HepG2 (cell line): ENCODE results near the gene RGP1. TPM values are rescaled to one million over a fixed set of nuclear protein-coding genes. Genes with fewer than 3 reads are reported as not detected.

Source experiments
- ATAC-seq: fragments of 200-7000 bp; cut with Tn5 transposase; 3 replicates; pipeline ENCODE4 v1.9.1; 2020; ENCODE audit warnings: mild to moderate bottlenecking, moderate library complexity
- BruUV-seq: library from RNA; stranded (reverse); fragments of 400-500 nt; replicated peaks from 2 replicates; lab custom pipeline; 2021; lab: Mats Ljungman, UMichigan
- CTCF ChIA-PET: fragments of 300-600 bp; formaldehyde crosslinking; extraction: SDS; loops from one replicate; lab custom pipeline; 2021; ENCODE audit warnings: low total read pairs, inconsistent platforms, low intra/inter-chr PET ratio; lab: Yijun Ruan, JAX
- POLR2A ChIA-PET: fragments of 350-600 bp; sonication (Branson Sonifier 250); formaldehyde crosslinking; loops from one replicate; lab custom pipeline; 2020; ENCODE audit warnings: antibody characterized with exemption, inconsistent platforms; lab: Yijun Ruan, JAX
- DNase-seq: peaks from one replicate; pipeline ENCODE4 v3.0.0-alpha.2; 2015; ENCODE audit warnings: low spot score
- FAIRE-seq: peaks from 3 replicates; lab custom pipeline; 2011; peaks lifted over from hg19 to GRCh38; lab: Jason Lieb, UNC
- H2AFZ ChIP-seq: one replicate; pipeline ENCODE4 v1.6.1; 2011; ENCODE audit warnings: low read length, inconsistent platforms
- H3K27ac ChIP-seq: fragments of 300-600 bp; 3 replicates; pipeline ENCODE4 v1.8.0; 2011; ENCODE audit warnings: mixed run types, mild to moderate bottlenecking, mixed read lengths, low read length, inconsistent platforms; ENCODE audit not compliant: insufficient read depth; ENCODE audit errors: extremely low read length
- H3K27me3 ChIP-seq, 2 experiments: fragments of 200-600 bp in 1 of 2; 2 replicates in 1 of 2; 3 replicates in 1 of 2; pipeline versions ENCODE4 v1.6.0 to v1.8.0; 2011; ENCODE audit warnings: low read length in 2 of 2, mild to moderate bottlenecking in 2 of 2, moderate library complexity in 2 of 2, inconsistent platforms in 1 of 2; ENCODE audit not compliant: insufficient read depth in 2 of 2, control insufficient read depth in 1 of 2
- H3K36me3 ChIP-seq, 2 experiments: fragments of 200-600 bp in 1 of 2; replicated peaks in 1 of 2; 2 replicates in 1 of 2; 3 replicates in 1 of 2; pipeline versions ENCODE4 v1.5.1 to v1.8.0; 2011; ENCODE audit warnings: low read length in 2 of 2, inconsistent platforms in 1 of 2; ENCODE audit not compliant: insufficient read depth in 2 of 2, control insufficient read depth in 1 of 2
- H3K4me1 ChIP-seq: 2 replicates; pipeline ENCODE4 v1.5.1; 2012; ENCODE audit warnings: low read length, inconsistent platforms; ENCODE audit not compliant: insufficient read depth
- H3K4me2 ChIP-seq: 2 replicates; pipeline ENCODE4 v1.6.0; 2011; ENCODE audit warnings: low read depth, low read length, inconsistent platforms
- H3K4me3 ChIP-seq, 3 experiments: fragments of 200-600 bp in 1 of 3; sonication (generic), shearing (Covaris generic) in 1 of 3; replicated peaks in 1 of 3; 2 replicates each; pipeline ENCODE4 v1.5.1; 2011 to 2016; ENCODE audit warnings: low read length in 3 of 3, inconsistent platforms in 2 of 3, low read depth in 2 of 3, mild to moderate bottlenecking in 2 of 3, control low read depth in 1 of 3, mixed read lengths in 1 of 3; ENCODE audit not compliant: insufficient read depth in 1 of 3
- H3K79me2 ChIP-seq: one replicate; pipeline ENCODE4 v1.6.1; 2011; ENCODE audit warnings: low read length, inconsistent platforms; ENCODE audit not compliant: insufficient read depth
- H3K9ac ChIP-seq: 2 replicates; pipeline ENCODE4 v1.6.0; 2011; ENCODE audit warnings: mild to moderate bottlenecking, low read depth, low read length, inconsistent platforms; ENCODE audit not compliant: insufficient read depth
- H3K9me3 ChIP-seq: 2 replicates; pipeline ENCODE4 v1.5.1; 2012; ENCODE audit warnings: mild to moderate bottlenecking, low read length
- H4K20me1 ChIP-seq: 2 replicates; pipeline ENCODE4 v1.6.0; 2011; ENCODE audit warnings: inconsistent platforms, mild to moderate bottlenecking, low read length, moderate library complexity; ENCODE audit not compliant: insufficient read depth
- AGO1 ChIP-seq: fragments of 200-400 bp; formaldehyde crosslinking; IDR thresholded peaks from 2 replicates; pipeline ENCODE4 v1.6.1; 2017; ENCODE audit warnings: mild to moderate bottlenecking, low read depth, low read length, moderate library complexity; ENCODE audit not compliant: poor library complexity, severe bottlenecking
- BRD4 ChIP-seq: sonication (generic); formaldehyde crosslinking; IDR thresholded peaks from 2 replicates; pipeline ENCODE4 v1.4.0; 2020; ENCODE audit warnings: missing genetic modification reagents
- ETV5 ChIP-seq: IDR thresholded peaks from 2 replicates; pipeline ENCODE4 v1.6.1; 2018; ENCODE audit warnings: missing biosample characterization, missing genetic modification reagents, inconsistent platforms, borderline replicate concordance
- HNRNPL ChIP-seq: fragments of 200-400 bp; formaldehyde crosslinking; IDR thresholded peaks from 2 replicates; pipeline ENCODE4 v1.6.1; 2017; ENCODE audit warnings: mild to moderate bottlenecking, low read depth, low read length
- MAFF ChIP-seq: IDR thresholded peaks from 2 replicates; pipeline ENCODE4 v1.6.1; 2011; ENCODE audit warnings: low read depth, low read length, improper control_type of control experiment
- PCBP2 ChIP-seq: fragments of 200-400 bp; formaldehyde crosslinking; optimal IDR thresholded peaks from 2 replicates; pipeline ENCODE3; 2018; ENCODE audit warnings: low read length, low read depth; ENCODE audit not compliant: poor library complexity, severe bottlenecking
- TGIF2 ChIP-seq: IDR thresholded peaks from 2 replicates; pipeline ENCODE4 v1.6.1; 2016; ENCODE audit warnings: control low read depth, missing compliant biosample characterization
- ZNF34 ChIP-seq: sonication (generic); formaldehyde crosslinking; IDR thresholded peaks from 2 replicates; pipeline ENCODE4 v1.4.0; 2020; ENCODE audit warnings: mild to moderate bottlenecking, missing genetic modification reagents, borderline replicate concordance
- ZNF670 ChIP-seq: sonication (generic); formaldehyde crosslinking; IDR thresholded peaks from 2 replicates; pipeline ENCODE4 v1.8.0; 2022; ENCODE audit warnings: mild to moderate bottlenecking, missing genetic modification reagents, borderline replicate concordance
- in situ Hi-C: cut with HindIII; loops from 2 replicates; pipeline ENCODE4 v1.10.0; 2017; ENCODE audit warnings: low pct_unique_long_range_greater_than_20kb; ENCODE audit not compliant: extremely low pct_ligation_motif_present
- intact Hi-C: fragments of 100-400 bp; cut with micrococcal nuclease; formaldehyde crosslinking; loops from one replicate; pipeline ENCODE4 v1.10.0; 2022; ENCODE audit not compliant: unreplicated experiment
- polyA plus RNA-seq, 8 experiments: library from polyadenylated mRNA; depleted of rRNA in 3 of 8; stranded (reverse) in 7 of 8; unstranded in 1 of 8; fragments of >200 nt; fragmentation: Illumina TruSeq in 4 of 8; extraction: Trizol in 4 of 8; gene quantifications; 2 replicates each; pipeline versions ENCODE4 v1.2.1 to v1.2.3, GENCODE V29; 2011 to 2016; ENCODE audit warnings: low read depth in 4 of 8, missing spikeins in 1 of 8, mixed read lengths in 1 of 8; ENCODE audit not compliant: insufficient read depth in 1 of 8
- total RNA-seq, 5 experiments: library from RNA; depleted of rRNA; stranded (reverse); fragments of >200 nt; fragmentation: Illumina TruSeq; extraction: Trizol; gene quantifications; 2 replicates each; pipeline ENCODE4 v1.2.3, GENCODE V29; 2016; ENCODE audit warnings: low read depth in 1 of 5
- TF ChIP-seq, protein P1 (sequence below): sonication (generic); formaldehyde crosslinking; IDR thresholded peaks from 2 replicates; pipeline ENCODE4 v1.4.0; 2020; ENCODE audit warnings: mild to moderate bottlenecking, missing genetic modification reagents
- TF ChIP-seq, protein P2 (sequence below): IDR thresholded peaks from 2 replicates; pipeline ENCODE4 v1.6.1; 2016; ENCODE audit warnings: missing compliant biosample characterization, missing genetic modification reagents, borderline replicate concordance
- TF ChIP-seq, protein P3 (sequence below), 2 experiments: IDR thresholded peaks; 2 replicates each; pipeline ENCODE4 v1.6.1; 2011 to 2012; ENCODE audit warnings: low read length in 2 of 2, borderline replicate concordance in 1 of 2, low read depth in 1 of 2, mild to moderate bottlenecking in 1 of 2, moderate library complexity in 1 of 2
- TF ChIP-seq, protein P4 (sequence below): sonication (generic); formaldehyde crosslinking; conservative IDR thresholded peaks from 2 replicates; pipeline ENCODE4 v1.4.0; 2020; ENCODE audit warnings: missing genetic modification reagents
- TF ChIP-seq, protein P5 (sequence below): sonication (generic); formaldehyde crosslinking; IDR thresholded peaks from 2 replicates; pipeline ENCODE4 v1.4.0; 2020; ENCODE audit warnings: low read depth, mild to moderate bottlenecking, missing genetic modification reagents
- TF ChIP-seq, protein P6 (sequence below): sonication (generic); formaldehyde crosslinking; IDR thresholded peaks from 2 replicates; pipeline ENCODE4 v1.4.0; 2020; ENCODE audit warnings: missing genetic modification reagents

RGP1 gene
- total and polyA plus RNA-seq, 2 of the 13 experiments (the other 11 are each of a cell fraction or from before 2014, with no cell fraction given): 12.7 to 21.0 TPM

DNA sequence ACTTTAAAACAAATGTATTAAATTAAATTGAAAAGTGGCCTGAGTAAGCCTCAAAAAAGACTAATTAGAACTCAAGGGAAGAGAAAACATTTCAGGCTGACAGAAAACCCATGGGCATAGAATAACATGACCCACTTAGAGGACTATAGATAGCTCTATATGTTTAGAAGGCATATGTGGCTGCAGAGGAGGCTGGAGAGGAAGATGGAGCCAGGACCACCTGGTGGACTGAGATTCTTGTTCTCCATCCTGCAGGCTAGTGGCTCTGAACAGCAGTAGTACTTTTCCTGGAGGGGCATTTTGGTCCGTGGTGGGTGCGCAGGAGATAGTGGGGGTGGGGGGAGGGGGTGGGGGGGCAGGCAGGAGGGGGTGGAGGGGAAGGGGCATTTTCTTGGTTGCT is 32.0 kb downstream of the RGP1 start (continued):
- TF ChIP-seq ZNF34 (CRISPR knock-in tag): no peak
- no peak for TF ChIP-seq TGIF2 (CRISPR knock-in tag)
- TF ChIP-seq, protein P1, sequence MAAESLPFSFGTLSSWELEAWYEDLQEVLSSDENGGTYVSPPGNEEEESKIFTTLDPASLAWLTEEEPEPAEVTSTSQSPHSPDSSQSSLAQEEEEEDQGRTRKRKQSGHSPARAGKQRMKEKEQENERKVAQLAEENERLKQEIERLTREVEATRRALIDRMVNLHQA (CRISPR knock-in tag): no peak
- TF ChIP-seq BRD4 (CRISPR knock-in tag): no peak
- no peak for TF ChIP-seq MAFF
- TF ChIP-seq, protein P2, sequence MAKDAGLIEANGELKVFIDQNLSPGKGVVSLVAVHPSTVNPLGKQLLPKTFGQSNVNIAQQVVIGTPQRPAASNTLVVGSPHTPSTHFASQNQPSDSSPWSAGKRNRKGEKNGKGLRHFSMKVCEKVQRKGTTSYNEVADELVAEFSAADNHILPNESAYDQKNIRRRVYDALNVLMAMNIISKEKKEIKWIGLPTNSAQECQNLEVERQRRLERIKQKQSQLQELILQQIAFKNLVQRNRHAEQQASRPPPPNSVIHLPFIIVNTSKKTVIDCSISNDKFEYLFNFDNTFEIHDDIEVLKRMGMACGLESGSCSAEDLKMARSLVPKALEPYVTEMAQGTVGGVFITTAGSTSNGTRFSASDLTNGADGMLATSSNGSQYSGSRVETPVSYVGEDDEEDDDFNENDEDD (CRISPR knock-in tag): no peak
- no peak for TF ChIP-seq ZNF670 (CRISPR knock-in tag)
- TF ChIP-seq AGO1: no peak

DNA sequence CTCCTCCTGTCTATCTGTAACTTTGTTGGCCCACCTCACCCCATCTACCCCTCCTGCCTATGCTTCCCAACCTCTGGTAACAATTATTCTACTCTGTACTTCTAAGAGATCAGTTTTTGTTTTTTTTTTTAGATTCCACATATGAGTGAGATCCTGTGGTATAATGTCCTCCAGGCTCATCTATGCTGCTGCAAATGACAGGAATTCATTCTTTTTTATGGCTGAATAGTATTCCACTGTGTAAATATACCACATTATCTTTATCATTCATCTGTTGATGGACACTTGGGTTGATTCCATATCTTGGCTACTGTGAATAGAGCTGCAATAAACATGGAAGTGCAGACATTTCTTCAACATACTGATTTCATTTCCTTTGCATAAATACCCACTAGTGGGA is 34.3 kb downstream of the RGP1 start:
- Histone ChIP-seq H3K9ac (no peak overlapping the region), H3K4me2 (no peak overlapping the region), H4K20me1 (no peaks in the 10 kb centered on the region), H2AFZ (no peak overlapping the region), H3K9me3 (no peaks in the 10 kb centered on the region), H3K27me3 (no peaks in the 10 kb centered on the region), H3K79me2 (no peaks in the 10 kb centered on the region), H3K36me3 (peaks cover 1 to 10% of the 10 kb centered on the region in 2 experiments), H3K4me3 (no peak overlapping the region), H3K27ac (no peak overlapping the region), H3K4me1 (no peaks in the 10 kb centered on the region)
- FAIRE-seq (no peak), DNase-seq (no peak), ATAC-seq (no peak)
- ChIA-PET POLR2A (no interaction called here), CTCF (no interaction called here)
- intact Hi-C loops (no loop called here), in situ Hi-C loops (no loop called here)
- BruUV-seq: no TSS peak
- TF ChIP-seq ETV5 (CRISPR knock-in tag): no peak
- TF ChIP-seq, protein P3, sequence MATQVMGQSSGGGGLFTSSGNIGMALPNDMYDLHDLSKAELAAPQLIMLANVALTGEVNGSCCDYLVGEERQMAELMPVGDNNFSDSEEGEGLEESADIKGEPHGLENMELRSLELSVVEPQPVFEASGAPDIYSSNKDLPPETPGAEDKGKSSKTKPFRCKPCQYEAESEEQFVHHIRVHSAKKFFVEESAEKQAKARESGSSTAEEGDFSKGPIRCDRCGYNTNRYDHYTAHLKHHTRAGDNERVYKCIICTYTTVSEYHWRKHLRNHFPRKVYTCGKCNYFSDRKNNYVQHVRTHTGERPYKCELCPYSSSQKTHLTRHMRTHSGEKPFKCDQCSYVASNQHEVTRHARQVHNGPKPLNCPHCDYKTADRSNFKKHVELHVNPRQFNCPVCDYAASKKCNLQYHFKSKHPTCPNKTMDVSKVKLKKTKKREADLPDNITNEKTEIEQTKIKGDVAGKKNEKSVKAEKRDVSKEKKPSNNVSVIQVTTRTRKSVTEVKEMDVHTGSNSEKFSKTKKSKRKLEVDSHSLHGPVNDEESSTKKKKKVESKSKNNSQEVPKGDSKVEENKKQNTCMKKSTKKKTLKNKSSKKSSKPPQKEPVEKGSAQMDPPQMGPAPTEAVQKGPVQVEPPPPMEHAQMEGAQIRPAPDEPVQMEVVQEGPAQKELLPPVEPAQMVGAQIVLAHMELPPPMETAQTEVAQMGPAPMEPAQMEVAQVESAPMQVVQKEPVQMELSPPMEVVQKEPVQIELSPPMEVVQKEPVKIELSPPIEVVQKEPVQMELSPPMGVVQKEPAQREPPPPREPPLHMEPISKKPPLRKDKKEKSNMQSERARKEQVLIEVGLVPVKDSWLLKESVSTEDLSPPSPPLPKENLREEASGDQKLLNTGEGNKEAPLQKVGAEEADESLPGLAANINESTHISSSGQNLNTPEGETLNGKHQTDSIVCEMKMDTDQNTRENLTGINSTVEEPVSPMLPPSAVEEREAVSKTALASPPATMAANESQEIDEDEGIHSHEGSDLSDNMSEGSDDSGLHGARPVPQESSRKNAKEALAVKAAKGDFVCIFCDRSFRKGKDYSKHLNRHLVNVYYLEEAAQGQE (IDR thresholded peaks at IDR 0.05; ENCODE audit: borderline replicate concordance in 1 of 2, low read depth in 1 of 2, low read length in 2 of 2): no peak
- TF ChIP-seq, protein P4, sequence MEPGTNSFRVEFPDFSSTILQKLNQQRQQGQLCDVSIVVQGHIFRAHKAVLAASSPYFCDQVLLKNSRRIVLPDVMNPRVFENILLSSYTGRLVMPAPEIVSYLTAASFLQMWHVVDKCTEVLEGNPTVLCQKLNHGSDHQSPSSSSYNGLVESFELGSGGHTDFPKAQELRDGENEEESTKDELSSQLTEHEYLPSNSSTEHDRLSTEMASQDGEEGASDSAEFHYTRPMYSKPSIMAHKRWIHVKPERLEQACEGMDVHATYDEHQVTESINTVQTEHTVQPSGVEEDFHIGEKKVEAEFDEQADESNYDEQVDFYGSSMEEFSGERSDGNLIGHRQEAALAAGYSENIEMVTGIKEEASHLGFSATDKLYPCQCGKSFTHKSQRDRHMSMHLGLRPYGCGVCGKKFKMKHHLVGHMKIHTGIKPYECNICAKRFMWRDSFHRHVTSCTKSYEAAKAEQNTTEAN (CRISPR knock-in tag): no peak
- TF ChIP-seq PCBP2: no peak
- TF ChIP-seq HNRNPL: no peak
- TF ChIP-seq, protein P5, sequence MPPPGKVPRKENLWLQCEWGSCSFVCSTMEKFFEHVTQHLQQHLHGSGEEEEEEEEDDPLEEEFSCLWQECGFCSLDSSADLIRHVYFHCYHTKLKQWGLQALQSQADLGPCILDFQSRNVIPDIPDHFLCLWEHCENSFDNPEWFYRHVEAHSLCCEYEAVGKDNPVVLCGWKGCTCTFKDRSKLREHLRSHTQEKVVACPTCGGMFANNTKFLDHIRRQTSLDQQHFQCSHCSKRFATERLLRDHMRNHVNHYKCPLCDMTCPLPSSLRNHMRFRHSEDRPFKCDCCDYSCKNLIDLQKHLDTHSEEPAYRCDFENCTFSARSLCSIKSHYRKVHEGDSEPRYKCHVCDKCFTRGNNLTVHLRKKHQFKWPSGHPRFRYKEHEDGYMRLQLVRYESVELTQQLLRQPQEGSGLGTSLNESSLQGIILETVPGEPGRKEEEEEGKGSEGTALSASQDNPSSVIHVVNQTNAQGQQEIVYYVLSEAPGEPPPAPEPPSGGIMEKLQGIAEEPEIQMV (CRISPR knock-in tag): no peak
- TF ChIP-seq, protein P6, sequence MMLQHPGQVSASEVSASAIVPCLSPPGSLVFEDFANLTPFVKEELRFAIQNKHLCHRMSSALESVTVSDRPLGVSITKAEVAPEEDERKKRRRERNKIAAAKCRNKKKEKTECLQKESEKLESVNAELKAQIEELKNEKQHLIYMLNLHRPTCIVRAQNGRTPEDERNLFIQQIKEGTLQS (CRISPR knock-in tag): no peak
